GM18517 (cell line): ENCODE measurements around the gene NDUFS1.

ENCODE experiments used
- ATAC-seq: cut with Tn5 transposase; IDR thresholded peaks from one replicate; pipeline ENCODE4 v1.9.1; 2021; ENCODE audit warnings: mild to moderate bottlenecking, moderate library complexity; ENCODE audit not compliant: unreplicated experiment

The NDUFS1 gene

DNA sequence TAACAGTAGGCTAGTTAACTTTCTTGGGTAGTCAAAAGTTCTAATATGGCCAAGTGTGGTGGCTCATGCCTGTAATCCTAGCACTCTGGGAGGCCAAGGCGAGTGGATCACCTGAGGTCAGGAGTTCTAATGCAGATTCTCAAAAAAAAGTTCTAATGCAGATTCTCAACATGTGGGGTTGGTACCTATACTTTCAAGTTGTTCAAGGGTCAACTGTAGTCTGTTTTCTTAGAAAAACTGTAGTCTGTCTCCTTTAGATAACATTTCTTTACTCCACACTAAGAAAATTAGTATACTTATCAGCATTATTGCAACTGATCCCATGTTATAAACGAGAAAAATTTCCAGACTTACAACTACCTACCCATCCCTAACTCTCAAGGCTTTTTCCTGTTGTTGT lies 89.8 kb downstream of the NDUFS1 start:
- no peak for ATAC-seq

DNA sequence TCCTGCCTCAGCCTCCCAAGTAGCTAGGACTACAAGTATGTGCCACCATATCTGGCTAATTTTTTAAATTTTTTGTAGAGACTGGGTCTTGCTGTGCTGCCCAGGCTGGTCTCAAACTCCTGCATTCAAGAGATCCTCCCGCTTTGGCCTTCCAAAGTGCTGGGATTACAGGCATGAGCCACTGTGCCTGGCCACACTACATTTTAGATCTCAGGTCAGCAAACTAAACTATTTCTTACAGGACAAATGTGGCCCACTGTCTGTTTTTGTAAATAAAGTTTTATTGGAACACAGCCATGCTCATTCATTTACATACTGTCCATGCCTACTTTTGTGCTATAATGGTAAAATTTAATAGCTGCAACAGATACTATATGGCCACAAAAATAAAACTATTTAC lies 91.0 kb downstream of the NDUFS1 start:
- ATAC-seq, result no peak
